ENCODE results near the gene CTDSP1.

Gene CTDSP1

GRCh38 chr2:218395456-218395825 lies 4.2 kb upstream of the CTDSP1 start:
- DNase-seq (ENCODE audit: low spot score), result no peak
- no peak overlapping the region for H3K14ac ChIP-seq (ENCODE audit: low read length)
- H2BK120ac ChIP-seq (ENCODE audit: low read depth, low read length), result no peak overlapping the region
- H4K8ac ChIP-seq (ENCODE audit: low read depth, low read length), result no peak overlapping the region
- H2BK15ac ChIP-seq (ENCODE audit: low read length), result no peak overlapping the region
- H3K4ac ChIP-seq (ENCODE audit: low read length), result no peak overlapping the region
- H3K4me3 ChIP-seq (ENCODE audit: low read length in 2 of 2), result peak overlapping the region; percentile 71 to 76
- H3K27me3 ChIP-seq (ENCODE audit: control insufficient read depth in 3 of 3, insufficient read depth in 3 of 3, low read depth in 1 of 3, low read length in 3 of 3), result peaks cover 22 to 47% (median 35%) of the 10 kb centered on the region in 3 experiments
- H2AFZ ChIP-seq (ENCODE audit: low read length), result peak overlapping the region; percentile 99
- no peak overlapping the region for H2BK12ac ChIP-seq (ENCODE audit: low read length)
- no peak overlapping the region for H2AK5ac ChIP-seq (ENCODE audit: low read depth, low read length)
- peaks cover 24 to 28% of the 10 kb centered on the region in 2 donors for H3K4me1 ChIP-seq (ENCODE audit: control insufficient read depth in 2 of 2, insufficient read depth in 1 of 2, low read depth in 1 of 2, low read length in 2 of 2)
- no peaks in the 10 kb centered on the region for H3K36me3 ChIP-seq (replicated peaks in 1 of 2; ENCODE audit: control insufficient read depth in 2 of 2, insufficient read depth in 2 of 2, low read length in 2 of 2)
- peak overlapping the region; percentile 89 for H3K4me2 ChIP-seq (ENCODE audit: insufficient read depth, low read length, poor library complexity, severe bottlenecking)
- peak overlapping the region; percentile 74 for H3K18ac ChIP-seq (ENCODE audit: low read length)
- H4K91ac ChIP-seq (ENCODE audit: low read depth, low read length, poor library complexity), result no peak overlapping the region
- H3K23ac ChIP-seq (ENCODE audit: low read depth, low read length, poor library complexity), result no peak overlapping the region
- WGBS, 2 donors (ENCODE audit: extremely low coverage in 2 of 2, insufficient read length in 2 of 2, insufficient replicate concordance in 1 of 2), result no CpG with 5 or more reads among the region's 16 CpGs
- no peak overlapping the region for H3K9ac ChIP-seq (ENCODE audit: low read depth, low read length, poor library complexity)
- peaks cover 3% of the 10 kb centered on the region for H3K79me1 ChIP-seq (ENCODE audit: low read depth, low read length)
- H3K9me3 ChIP-seq (replicated peaks in 1 of 2; ENCODE audit: control insufficient read depth in 2 of 2, insufficient read depth in 1 of 2, low read depth in 1 of 2, low read length in 2 of 2), result peaks cover 0 to 3% of the 10 kb centered on the region in 2 donors
- H2BK5ac ChIP-seq (ENCODE audit: low read length), result no peak overlapping the region
- no peak overlapping the region for H3K27ac ChIP-seq (replicated peaks; ENCODE audit: low read length)

GRCh38 chr2:218395826-218396687 lies 3.6 kb upstream of the CTDSP1 start:
- Histone ChIP-seq H3K14ac (ENCODE audit: low read length) (no peak overlapping the region), H3K4me2 (ENCODE audit: insufficient read depth, low read length, poor library complexity, severe bottlenecking) (peak overlapping the region; percentile 89), H3K9me3 (replicated peaks in 1 of 2; ENCODE audit: control insufficient read depth in 2 of 2, insufficient read depth in 1 of 2, low read depth in 1 of 2, low read length in 2 of 2) (peaks cover 0 to 3% of the 10 kb centered on the region in 2 donors), H4K8ac (ENCODE audit: low read depth, low read length) (peak overlapping the region; percentile 68), H4K91ac (ENCODE audit: low read depth, low read length, poor library complexity) (no peak overlapping the region), H2BK15ac (ENCODE audit: low read length) (no peak overlapping the region), H3K36me3 (replicated peaks in 1 of 2; ENCODE audit: control insufficient read depth in 2 of 2, insufficient read depth in 2 of 2, low read length in 2 of 2) (no peaks in the 10 kb centered on the region), H2BK5ac (ENCODE audit: low read length) (peak overlapping the region; percentile 97), H3K9ac (ENCODE audit: low read depth, low read length, poor library complexity) (peak overlapping the region; percentile 65), H3K27ac (replicated peaks; ENCODE audit: low read length) (peak overlapping the region; percentile 82), H2BK12ac (ENCODE audit: low read length) (no peak overlapping the region), H3K18ac (ENCODE audit: low read length) (peak overlapping the region; percentile 98), H3K4me1 (ENCODE audit: control insufficient read depth in 2 of 2, insufficient read depth in 1 of 2, low read depth in 1 of 2, low read length in 2 of 2) (peaks cover 26 to 30% of the 10 kb centered on the region in 2 donors), H3K4ac (ENCODE audit: low read length) (no peak overlapping the region), H3K4me3 (ENCODE audit: low read length in 2 of 2) (peak overlapping the region; percentile 71 to 81), H3K79me1 (ENCODE audit: low read depth, low read length) (peaks cover 6% of the 10 kb centered on the region), H2AK5ac (ENCODE audit: low read depth, low read length) (no peak overlapping the region), H3K27me3 (ENCODE audit: control insufficient read depth in 3 of 3, insufficient read depth in 3 of 3, low read depth in 1 of 3, low read length in 3 of 3) (peaks cover 22 to 45% (median 35%) of the 10 kb centered on the region in 3 experiments), H2AFZ (ENCODE audit: low read length) (peak overlapping the region; percentile 99), H3K23ac (ENCODE audit: low read depth, low read length, poor library complexity) (peak overlapping the region; percentile 29), H2BK120ac (ENCODE audit: low read depth, low read length) (peak overlapping the region; percentile 82)
- WGBS, 2 donors (ENCODE audit: extremely low coverage in 2 of 2, insufficient read length in 2 of 2, insufficient replicate concordance in 1 of 2), result no CpG with 5 or more reads among the region's 57 CpGs
- peak; percentile 95 for DNase-seq (ENCODE audit: low spot score)

GRCh38 chr2:218396688-218397462 lies 2.8 kb upstream of the CTDSP1 start:
- H3K14ac ChIP-seq (ENCODE audit: low read length), result no peak overlapping the region
- H3K23ac ChIP-seq (ENCODE audit: low read depth, low read length, poor library complexity), result peak overlapping the region; percentile 66
- H2AFZ ChIP-seq (ENCODE audit: low read length), result peak overlapping the region; percentile 99
- H3K4me1 ChIP-seq (ENCODE audit: control insufficient read depth in 2 of 2, insufficient read depth in 1 of 2, low read depth in 1 of 2, low read length in 2 of 2), result peaks cover 28 to 33% of the 10 kb centered on the region in 2 donors
- H3K9ac ChIP-seq (ENCODE audit: low read depth, low read length, poor library complexity), result peak overlapping the region; percentile 65
- peak overlapping the region; percentile 71 to 81 for H3K4me3 ChIP-seq (ENCODE audit: low read length in 2 of 2)
- H3K36me3 ChIP-seq (replicated peaks in 1 of 2; ENCODE audit: control insufficient read depth in 2 of 2, insufficient read depth in 2 of 2, low read length in 2 of 2), result peaks cover 3 to 6% of the 10 kb centered on the region in 2 donors
- peak overlapping the region; percentile 82 for H2BK120ac ChIP-seq (ENCODE audit: low read depth, low read length)
- H3K27ac ChIP-seq (replicated peaks; ENCODE audit: low read length), result no peak overlapping the region
- H2AK5ac ChIP-seq (ENCODE audit: low read depth, low read length), result peak overlapping the region; percentile 49
- H3K4ac ChIP-seq (ENCODE audit: low read length), result no peak overlapping the region
- peak; percentile 38 for DNase-seq (ENCODE audit: low spot score)
- H4K8ac ChIP-seq (ENCODE audit: low read depth, low read length), result no peak overlapping the region
- no peak overlapping the region for H4K91ac ChIP-seq (ENCODE audit: low read depth, low read length, poor library complexity)
- peak overlapping the region; percentile 4 for H2BK5ac ChIP-seq (ENCODE audit: low read length)
- no peak overlapping the region for H2BK12ac ChIP-seq (ENCODE audit: low read length)
- peaks cover 0 to 3% of the 10 kb centered on the region in 2 donors for H3K9me3 ChIP-seq (replicated peaks in 1 of 2; ENCODE audit: control insufficient read depth in 2 of 2, insufficient read depth in 1 of 2, low read depth in 1 of 2, low read length in 2 of 2)
- peak overlapping the region; percentile 98 for H3K18ac ChIP-seq (ENCODE audit: low read length)
- peaks cover 6% of the 10 kb centered on the region for H3K79me1 ChIP-seq (ENCODE audit: low read depth, low read length)
- no CpG with 5 or more reads among the region's 27 CpGs for WGBS, 2 donors (ENCODE audit: extremely low coverage in 2 of 2, insufficient read length in 2 of 2, insufficient replicate concordance in 1 of 2)
- H3K4me2 ChIP-seq (ENCODE audit: insufficient read depth, low read length, poor library complexity, severe bottlenecking), result peak overlapping the region; percentile 89
- H2BK15ac ChIP-seq (ENCODE audit: low read length), result peak overlapping the region; percentile 29
- H3K27me3 ChIP-seq (ENCODE audit: control insufficient read depth in 3 of 3, insufficient read depth in 3 of 3, low read depth in 1 of 3, low read length in 3 of 3), result peaks cover 22 to 45% (median 35%) of the 10 kb centered on the region in 3 experiments

Data from neuronal stem cell (in vitro differentiated cells).